HG03469 (cell line): ENCODE results near the gene MAML3.

Experiments
- ATAC-seq: cut with Tn5 transposase; IDR thresholded peaks from one replicate; pipeline ENCODE4 v1.9.1; 2021; ENCODE audit warnings: mild to moderate bottlenecking, moderate library complexity, moderate number of reproducible peaks; ENCODE audit not compliant: unreplicated experiment

The MAML3 gene

GRCh38 chr4:140049024-140049848, 104.7 kb downstream of the MAML3 start:
- ATAC-seq: no peak

DNA sequence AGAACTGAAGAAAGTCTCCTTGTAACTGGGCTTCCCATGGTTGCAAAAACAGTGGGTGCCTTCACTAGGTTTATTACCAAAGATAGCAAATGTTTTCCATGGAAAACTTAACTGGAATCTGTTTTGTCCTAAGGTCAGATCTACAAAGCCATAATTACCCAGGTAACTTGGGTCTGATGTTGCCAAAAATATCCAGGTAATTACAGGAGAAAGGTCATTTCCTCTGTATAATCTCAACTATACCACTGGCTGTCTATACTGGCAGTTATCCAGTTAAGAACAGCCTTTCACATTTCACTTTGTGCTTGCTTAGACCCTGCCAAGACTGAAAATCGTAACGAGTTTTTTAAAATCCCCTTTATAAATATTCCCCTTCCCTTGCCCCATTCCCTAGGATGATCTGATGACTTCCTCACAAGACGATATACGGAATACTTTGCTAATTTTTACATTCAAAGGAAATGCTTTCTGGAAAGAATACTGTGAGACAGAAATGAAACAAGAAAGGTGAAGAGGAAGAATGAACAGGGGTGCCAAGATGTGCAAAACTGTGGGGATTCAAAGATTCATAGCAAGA, 105.5 kb downstream of the MAML3 start:
- no peak for ATAC-seq

DNA sequence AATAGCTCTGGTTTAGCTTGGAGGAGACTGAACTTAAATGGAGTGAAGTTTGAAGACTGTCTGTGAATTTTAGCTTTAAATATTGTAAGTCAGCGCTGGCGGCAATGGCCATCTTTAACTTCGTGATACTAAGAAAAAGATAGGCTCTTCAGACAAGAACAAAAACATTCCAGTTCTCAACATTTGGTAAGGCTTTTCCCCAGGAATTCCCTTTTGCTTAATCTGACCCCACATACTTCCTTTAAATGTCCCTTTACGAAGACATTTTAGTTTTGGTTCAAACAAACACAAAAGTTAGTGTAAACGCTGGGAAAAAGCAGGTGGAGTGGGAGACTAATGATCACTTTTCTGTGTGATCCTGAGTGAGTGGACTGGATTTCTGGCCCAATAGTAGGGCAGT, 106.2 kb downstream of the MAML3 start:
- no peak for ATAC-seq

DNA sequence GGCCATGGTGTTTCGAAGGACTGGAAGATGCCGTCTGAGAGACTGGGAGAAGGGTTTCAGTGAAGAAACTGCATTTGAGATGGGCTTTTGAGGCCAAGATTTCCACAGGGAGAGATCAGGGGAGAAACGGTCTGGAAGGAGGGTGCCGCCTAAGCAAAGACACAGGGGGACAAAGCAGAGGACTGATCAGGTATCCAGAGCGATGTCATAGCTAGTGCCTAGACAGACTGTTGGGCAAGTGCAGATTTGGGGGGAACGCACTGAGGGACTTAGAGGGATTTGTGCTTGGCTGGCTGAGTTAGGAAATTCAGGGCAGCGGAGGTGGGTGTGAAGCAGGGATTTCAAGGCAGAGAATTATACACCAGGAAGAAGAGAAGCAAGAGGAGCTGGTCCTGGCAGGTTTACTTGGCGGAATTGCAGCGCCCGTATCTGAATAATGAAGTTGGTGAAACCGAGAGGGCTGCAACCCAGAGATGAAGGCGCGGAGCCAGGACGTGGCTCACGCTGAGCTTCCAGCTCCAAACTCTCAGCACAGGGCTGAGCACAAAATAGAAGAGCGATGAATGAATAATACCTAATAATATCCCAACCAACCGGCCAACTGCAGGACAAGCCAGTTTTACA, 106.9 kb downstream of the MAML3 start:
- no peak for ATAC-seq

DNA sequence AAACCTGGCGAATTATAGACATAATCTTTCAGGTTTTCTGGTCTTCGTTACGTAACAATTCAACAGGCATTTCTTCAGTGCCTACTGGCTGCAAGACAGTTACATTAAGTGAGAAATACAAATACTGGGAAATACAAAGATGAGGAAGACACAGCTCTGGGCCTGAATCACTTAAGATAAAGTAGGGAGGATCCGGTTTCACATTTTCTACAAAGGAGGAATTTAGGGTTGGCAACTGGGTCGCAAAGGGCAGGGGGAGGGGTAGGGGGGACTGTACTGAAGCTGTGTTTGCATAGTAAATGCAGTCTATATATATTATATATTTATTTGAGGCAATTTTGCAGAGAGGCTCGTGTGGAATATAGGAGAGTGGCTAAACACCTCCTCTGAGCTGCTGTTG, 107.4 kb downstream of the MAML3 start:
- no peak for ATAC-seq

- ATAC-seq: no peak
These were observed 108.0 kb downstream of the MAML3 start for GRCh38 chr4:140046016-140046415.

DNA sequence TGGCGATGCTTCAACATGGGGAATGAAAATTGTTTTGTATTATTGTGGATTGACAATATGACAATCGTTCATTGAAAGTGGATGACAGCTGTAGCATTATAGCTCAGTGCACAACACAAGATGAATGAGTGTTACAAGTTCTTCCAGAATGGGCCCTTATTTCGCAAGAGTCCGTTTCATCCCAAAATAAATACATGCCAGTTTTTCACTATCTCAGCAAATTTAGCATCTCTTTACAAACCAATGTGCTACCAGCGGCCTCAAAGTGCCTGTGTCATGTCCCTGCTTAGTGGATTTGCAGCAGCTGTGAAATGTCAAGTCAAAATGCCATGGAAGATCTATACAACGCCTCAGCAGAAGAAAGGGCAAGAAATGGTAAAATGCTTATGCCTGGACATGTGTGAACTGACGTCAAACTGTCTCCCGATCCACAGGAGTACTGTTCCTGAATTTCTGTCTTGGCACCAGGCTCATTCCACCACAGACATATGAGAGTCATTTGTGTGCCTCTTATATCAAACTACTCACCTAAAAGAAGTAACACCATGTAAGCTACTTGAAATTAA, 109.6 kb downstream of the MAML3 start:
- no peak for ATAC-seq

- no peak for ATAC-seq
These were observed 111.3 kb downstream of the MAML3 start for GRCh38 chr4:140042634-140043033.

GRCh38 chr4:140038031-140038533, 115.9 kb downstream of the MAML3 start:
- ATAC-seq: no peak

- ATAC-seq: no peak
These were observed 116.5 kb downstream of the MAML3 start for GRCh38 chr4:140037353-140038030.

DNA sequence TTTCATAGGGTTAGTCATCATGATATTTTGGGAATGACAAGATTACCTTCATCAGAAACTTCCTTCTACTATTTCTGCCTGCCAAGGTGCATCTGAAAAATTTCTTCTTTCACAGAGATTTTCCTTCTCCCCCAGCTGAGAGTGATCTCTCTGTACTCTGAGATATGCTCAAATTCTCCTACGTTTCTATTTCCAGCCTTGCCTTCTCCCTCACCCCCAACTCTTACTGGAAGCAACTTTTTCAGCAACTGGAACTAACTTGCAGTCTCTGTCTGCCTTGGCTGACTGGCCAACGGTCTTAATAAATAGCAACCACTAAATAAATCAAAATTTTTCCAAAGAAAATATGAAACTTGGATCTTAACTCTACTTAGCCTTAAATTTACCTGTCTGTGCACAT, 122.3 kb downstream of the MAML3 start:
- no peak for ATAC-seq

- ATAC-seq: no peak
These were observed 122.9 kb downstream of the MAML3 start for GRCh38 chr4:140031061-140031460.

DNA sequence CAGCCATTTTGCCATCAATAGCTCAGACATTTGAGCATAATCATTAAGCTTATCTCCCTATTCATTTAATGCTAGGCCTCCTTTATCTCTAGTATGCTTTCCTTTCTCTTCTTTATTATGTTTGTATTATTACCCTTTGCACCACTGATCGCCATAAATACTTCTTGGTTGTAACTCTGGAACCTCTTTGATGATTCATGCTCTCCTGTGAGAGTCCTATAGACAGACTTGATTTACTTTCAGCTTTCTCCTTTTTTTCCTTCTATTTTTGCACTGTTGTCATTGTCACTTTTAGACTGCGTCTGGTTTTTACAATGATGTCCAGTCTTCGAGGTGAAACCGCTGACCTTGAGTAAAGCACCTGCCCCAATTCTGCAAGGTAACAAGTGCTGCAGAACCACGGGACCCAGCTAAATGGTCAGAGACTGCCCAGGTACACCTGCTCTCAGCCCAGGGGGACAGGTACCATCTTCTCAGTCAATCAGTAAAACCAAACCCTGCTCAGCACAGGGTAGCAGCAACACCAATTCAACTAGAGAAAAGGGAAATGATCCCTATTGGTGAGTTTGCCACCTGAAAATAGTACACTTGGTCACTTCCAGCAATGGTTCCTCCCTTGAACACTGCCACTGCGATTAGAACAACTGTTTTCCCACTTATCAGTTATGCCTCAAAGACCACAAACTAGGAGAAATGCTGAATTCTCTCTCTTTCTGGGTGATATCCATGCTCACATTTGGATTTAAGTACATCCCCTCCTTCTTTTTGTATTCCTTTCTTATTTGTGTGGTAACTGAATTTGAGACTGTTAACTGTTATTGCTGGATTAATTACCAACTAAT, 125.1 kb downstream of the MAML3 start:
- ATAC-seq: no peak

GRCh38 chr4:140028101-140028500, 125.9 kb downstream of the MAML3 start:
- no peak for ATAC-seq

- no peak for ATAC-seq
These were observed 126.9 kb downstream of the MAML3 start for GRCh38 chr4:140027101-140027500.

DNA sequence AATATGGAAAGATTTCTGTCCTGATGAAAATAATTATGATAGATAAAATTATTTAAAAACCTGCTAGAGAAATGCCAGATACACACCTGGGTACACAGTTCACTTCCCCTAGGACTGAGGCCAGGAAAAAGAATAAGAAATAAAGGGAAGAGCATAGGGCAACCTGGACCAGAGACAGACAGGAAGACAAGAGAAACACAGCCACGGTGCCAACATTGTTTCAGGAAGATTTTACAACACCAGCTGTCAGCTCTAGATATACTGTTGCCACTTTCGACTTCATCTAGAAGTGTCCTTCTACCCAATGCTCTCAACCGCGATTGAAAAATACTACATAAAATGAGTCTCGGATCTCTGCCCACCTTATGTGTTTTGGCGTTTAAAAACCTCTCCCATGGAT, 128.5 kb downstream of the MAML3 start:
- ATAC-seq: no peak

DNA sequence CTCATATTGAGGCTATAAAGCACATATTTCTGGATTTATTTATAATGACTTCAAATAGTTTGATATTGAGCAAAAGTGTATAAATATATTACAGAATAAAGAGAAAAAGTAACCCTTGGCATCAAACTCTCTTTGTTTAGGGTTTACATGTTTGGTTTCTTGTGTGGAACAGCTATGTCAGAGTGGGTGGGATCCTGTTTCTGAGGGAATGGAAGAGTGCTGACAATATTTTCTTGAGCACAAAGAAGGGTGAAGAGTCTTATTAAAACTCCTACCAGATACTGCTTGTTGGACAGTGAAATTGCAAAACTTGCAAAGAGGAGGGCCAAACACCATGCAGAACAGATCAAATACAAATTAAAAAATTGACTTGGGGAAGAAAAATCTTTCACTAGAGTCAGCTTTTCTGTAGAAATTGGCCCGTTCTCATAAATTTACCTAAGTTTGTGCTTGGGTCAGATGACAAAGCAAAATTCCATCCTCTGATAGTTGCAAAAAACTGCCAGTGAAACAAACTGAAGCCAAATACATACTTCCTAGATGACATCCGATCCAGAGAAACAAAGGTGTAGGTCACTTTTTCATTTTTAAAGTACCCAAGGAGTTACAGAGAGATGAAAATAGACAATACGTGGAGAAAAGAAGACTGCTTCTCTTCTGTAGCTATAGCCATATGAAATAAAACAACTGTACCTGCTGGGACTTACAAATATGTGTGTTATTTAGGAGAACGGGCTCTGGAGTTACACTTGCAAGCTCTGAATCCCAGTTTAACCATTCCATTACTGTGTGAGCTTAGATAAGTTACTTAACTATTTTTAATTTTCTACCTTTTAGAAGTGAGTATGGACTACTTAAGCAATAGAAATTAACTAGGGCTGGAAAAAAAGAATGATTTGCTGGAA, 133.3 kb downstream of the MAML3 start:
- ATAC-seq: no peak

DNA sequence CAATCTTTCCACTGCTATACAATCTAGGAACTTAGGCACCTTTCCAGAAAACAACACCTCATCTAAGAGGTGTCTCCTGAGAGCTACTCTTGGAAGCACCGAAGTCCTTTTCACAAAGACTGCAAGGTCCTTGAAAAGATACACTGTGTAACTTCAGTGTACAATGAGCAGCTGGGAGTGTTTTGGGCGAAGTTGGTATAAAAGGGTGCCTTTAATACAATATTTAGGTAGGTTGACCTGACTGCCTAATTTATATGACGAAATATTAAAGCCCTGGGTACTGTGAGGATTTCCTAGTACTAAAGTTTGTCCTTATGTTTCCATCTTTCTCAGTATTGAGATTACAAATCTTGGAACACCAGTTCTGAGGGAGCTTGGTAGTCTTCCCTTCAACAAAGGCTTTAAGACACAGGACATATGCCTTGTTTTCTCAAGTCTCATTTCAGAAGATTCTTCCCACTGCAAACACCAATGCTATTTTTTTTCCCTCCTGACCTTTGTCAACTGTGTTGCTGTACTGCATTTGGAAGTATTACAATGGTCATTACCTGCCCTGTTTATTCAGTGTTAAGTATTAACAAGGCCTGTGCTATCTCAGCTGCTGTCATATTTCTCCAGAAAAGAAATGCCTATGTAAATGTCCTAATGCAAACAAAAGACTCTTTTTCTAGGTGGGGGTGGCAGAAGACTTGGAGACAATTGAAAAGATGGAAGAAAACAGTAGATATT, 134.2 kb downstream of the MAML3 start:
- no peak for ATAC-seq
